Stimulated activated CD4-positive, alpha-beta T cell treated with anti-CD3 and anti-CD28 coated beads, Interleukin-4, amount 100 ng/mL, for 1 hour (primary cell): ENCODE results near the gene PLET1.
"Not testable (repeated sequence)": the region's sequence is repeated elsewhere in the genome, so short reads cannot be mapped to it uniquely, and the experiment has no call there.

Source experiments
- DNase-seq: peaks from one replicate; pipeline ENCODE4 v3.0.0-alpha.2; 2020

Gene PLET1

GRCh38 chr11:112206071-112206470 is 54.6 kb downstream of the PLET1 start:
- no peak for DNase-seq

- DNase-seq = no peak
These were observed 60.4 kb downstream of the PLET1 start for GRCh38 chr11:112200252-112200651.

- DNase-seq = not testable (repeated sequence)
These were observed 61.6 kb downstream of the PLET1 start for GRCh38 chr11:112199101-112199500.
